ENCODE measurements around the gene KNDC1.

KNDC1 gene

GRCh38 chr10:133251388-133252222 is 91.6 kb downstream of the KNDC1 start:
- TF ChIP-seq TAF1 (IDR thresholded peaks at IDR 0.05; ENCODE audit: borderline replicate concordance, insufficient read depth, low read length) (no peak), POLR2AphosphoS5 (IDR thresholded peaks at IDR 0.05; ENCODE audit: low read depth, low read length) (no peak), REST (IDR thresholded peaks at IDR 0.05; ENCODE audit: insufficient read depth in 1 of 2, low read depth in 2 of 2, low read length in 2 of 2) (no peak), FOXP2 (optimal IDR thresholded peaks at IDR 0.05; ENCODE audit: borderline replicate concordance, extremely low read depth, extremely low read length, insufficient read depth) (no peak), SIN3A (IDR thresholded peaks at IDR 0.05; ENCODE audit: borderline replicate concordance, insufficient read depth, low read length) (no peak)

GRCh38 chr10:133252223-133252552 is 92.2 kb downstream of the KNDC1 start:
- no peak for TF ChIP-seq SIN3A (IDR thresholded peaks at IDR 0.05; ENCODE audit: borderline replicate concordance, insufficient read depth, low read length)
- TF ChIP-seq POLR2AphosphoS5 (IDR thresholded peaks at IDR 0.05; ENCODE audit: low read depth, low read length): no peak
- no peak for TF ChIP-seq FOXP2 (optimal IDR thresholded peaks at IDR 0.05; ENCODE audit: borderline replicate concordance, extremely low read depth, extremely low read length, insufficient read depth)
- no peak for TF ChIP-seq TAF1 (IDR thresholded peaks at IDR 0.05; ENCODE audit: borderline replicate concordance, insufficient read depth, low read length)
- no peak for TF ChIP-seq REST (IDR thresholded peaks at IDR 0.05; ENCODE audit: insufficient read depth in 1 of 2, low read depth in 2 of 2, low read length in 2 of 2)

- TF ChIP-seq SIN3A (IDR thresholded peaks at IDR 0.05; ENCODE audit: borderline replicate concordance, insufficient read depth, low read length): no peak
- no peak for TF ChIP-seq TAF1 (IDR thresholded peaks at IDR 0.05; ENCODE audit: borderline replicate concordance, insufficient read depth, low read length)
- no peak for TF ChIP-seq POLR2AphosphoS5 (IDR thresholded peaks at IDR 0.05; ENCODE audit: low read depth, low read length)
- no peak for TF ChIP-seq REST (IDR thresholded peaks at IDR 0.05; ENCODE audit: insufficient read depth in 1 of 2, low read depth in 2 of 2, low read length in 2 of 2)
- TF ChIP-seq FOXP2 (optimal IDR thresholded peaks at IDR 0.05; ENCODE audit: borderline replicate concordance, extremely low read depth, extremely low read length, insufficient read depth): no peak
These were observed 93.4 kb downstream of the KNDC1 start for GRCh38 chr10:133253361-133253955.

GRCh38 chr10:133254421-133255120 is 94.6 kb downstream of the KNDC1 start:
- TF ChIP-seq SIN3A (IDR thresholded peaks at IDR 0.05; ENCODE audit: borderline replicate concordance, insufficient read depth, low read length): no peak
- TF ChIP-seq FOXP2 (optimal IDR thresholded peaks at IDR 0.05; ENCODE audit: borderline replicate concordance, extremely low read depth, extremely low read length, insufficient read depth): no peak
- TF ChIP-seq POLR2AphosphoS5 (IDR thresholded peaks at IDR 0.05; ENCODE audit: low read depth, low read length): no peak
- TF ChIP-seq TAF1 (IDR thresholded peaks at IDR 0.05; ENCODE audit: borderline replicate concordance, insufficient read depth, low read length): no peak
- no peak for TF ChIP-seq REST (IDR thresholded peaks at IDR 0.05; ENCODE audit: insufficient read depth in 1 of 2, low read depth in 2 of 2, low read length in 2 of 2)
